Prostate gland (tissue), 2 donors: ENCODE measurements around the gene PIGN.

Source experiments
- POLR2A ChIP-seq: fragments of 450-650 bp; IDR thresholded peaks from one replicate; pipeline ENCODE4 v1.6.1; 2016; ENCODE audit warnings: antibody characterized with exemption, mild to moderate bottlenecking
- POLR2AphosphoS5 ChIP-seq: sonication (generic); formaldehyde crosslinking; IDR thresholded peaks from one replicate; pipeline ENCODE4 v1.6.1; 2017; ENCODE audit warnings: antibody characterized with exemption
- TF ChIP-seq, protein P1 (sequence below), 4 experiments: fragments of 200-600 bp in 2 of 4; fragments of 450-650 bp in 2 of 4; sonication (generic) in 2 of 4; IDR thresholded peaks; 1 replicate in 3 of 4; 2 replicates in 1 of 4; pipeline ENCODE4 v1.5.1; 2016 to 2019; ENCODE audit warnings: antibody characterized with exemption in 4 of 4, mild to moderate bottlenecking in 2 of 4, moderate library complexity in 2 of 4

- TF ChIP-seq POLR2AphosphoS5 (no peak), POLR2A (no peak)
- TF ChIP-seq, protein P1, sequence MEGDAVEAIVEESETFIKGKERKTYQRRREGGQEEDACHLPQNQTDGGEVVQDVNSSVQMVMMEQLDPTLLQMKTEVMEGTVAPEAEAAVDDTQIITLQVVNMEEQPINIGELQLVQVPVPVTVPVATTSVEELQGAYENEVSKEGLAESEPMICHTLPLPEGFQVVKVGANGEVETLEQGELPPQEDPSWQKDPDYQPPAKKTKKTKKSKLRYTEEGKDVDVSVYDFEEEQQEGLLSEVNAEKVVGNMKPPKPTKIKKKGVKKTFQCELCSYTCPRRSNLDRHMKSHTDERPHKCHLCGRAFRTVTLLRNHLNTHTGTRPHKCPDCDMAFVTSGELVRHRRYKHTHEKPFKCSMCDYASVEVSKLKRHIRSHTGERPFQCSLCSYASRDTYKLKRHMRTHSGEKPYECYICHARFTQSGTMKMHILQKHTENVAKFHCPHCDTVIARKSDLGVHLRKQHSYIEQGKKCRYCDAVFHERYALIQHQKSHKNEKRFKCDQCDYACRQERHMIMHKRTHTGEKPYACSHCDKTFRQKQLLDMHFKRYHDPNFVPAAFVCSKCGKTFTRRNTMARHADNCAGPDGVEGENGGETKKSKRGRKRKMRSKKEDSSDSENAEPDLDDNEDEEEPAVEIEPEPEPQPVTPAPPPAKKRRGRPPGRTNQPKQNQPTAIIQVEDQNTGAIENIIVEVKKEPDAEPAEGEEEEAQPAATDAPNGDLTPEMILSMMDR (IDR thresholded peaks at IDR 0.05), result no peak
Observed at GRCh38 chr18:62122330-62122729, 64.5 kb downstream of the PIGN start.
